SK-N-SH treated with all-trans-retinoic acid at 6 μM for 48 hours (cell line): ENCODE measurements around the gene NOA1.

ENCODE experiments used
- ISL1 ChIP-seq: fragments of 250-450 bp; sonication (Bioruptor Pico); IDR thresholded peaks from 2 replicates; pipeline ENCODE4 v2.1.2; 2022; ENCODE audit warnings: mild to moderate bottlenecking, moderate library complexity
- PPARA ChIP-seq: fragments of 250-450 bp; sonication (Bioruptor Pico); IDR thresholded peaks from 2 replicates; pipeline ENCODE4 v1.5.0; 2020; ENCODE audit warnings: mild to moderate bottlenecking, borderline replicate concordance
- RARB ChIP-seq: fragments of 250-450 bp; sonication (Bioruptor Pico); IDR thresholded peaks from 2 replicates; pipeline ENCODE4 v1.8.0; 2021; ENCODE audit warnings: mild to moderate bottlenecking, moderate library complexity
- TSHZ2 ChIP-seq: fragments of 250-450 bp; sonication (Bioruptor Pico); IDR thresholded peaks from 2 replicates; pipeline ENCODE4 v1.5.0; 2020; ENCODE audit warnings: mild to moderate bottlenecking, moderate library complexity
- TF ChIP-seq, protein P1 (sequence below): fragments of 250-450 bp; sonication (Bioruptor Pico); IDR thresholded peaks from 2 replicates; pipeline ENCODE4 v1.8.0; 2020; ENCODE audit warnings: mild to moderate bottlenecking, moderate library complexity, borderline replicate concordance

- TF ChIP-seq RARB (CRISPR knock-in tag) = no peak
- no peak for TF ChIP-seq TSHZ2 (CRISPR knock-in tag)
- TF ChIP-seq PPARA (CRISPR knock-in tag) = no peak
- TF ChIP-seq ISL1 (CRISPR knock-in tag) = no peak
- TF ChIP-seq, protein P1, sequence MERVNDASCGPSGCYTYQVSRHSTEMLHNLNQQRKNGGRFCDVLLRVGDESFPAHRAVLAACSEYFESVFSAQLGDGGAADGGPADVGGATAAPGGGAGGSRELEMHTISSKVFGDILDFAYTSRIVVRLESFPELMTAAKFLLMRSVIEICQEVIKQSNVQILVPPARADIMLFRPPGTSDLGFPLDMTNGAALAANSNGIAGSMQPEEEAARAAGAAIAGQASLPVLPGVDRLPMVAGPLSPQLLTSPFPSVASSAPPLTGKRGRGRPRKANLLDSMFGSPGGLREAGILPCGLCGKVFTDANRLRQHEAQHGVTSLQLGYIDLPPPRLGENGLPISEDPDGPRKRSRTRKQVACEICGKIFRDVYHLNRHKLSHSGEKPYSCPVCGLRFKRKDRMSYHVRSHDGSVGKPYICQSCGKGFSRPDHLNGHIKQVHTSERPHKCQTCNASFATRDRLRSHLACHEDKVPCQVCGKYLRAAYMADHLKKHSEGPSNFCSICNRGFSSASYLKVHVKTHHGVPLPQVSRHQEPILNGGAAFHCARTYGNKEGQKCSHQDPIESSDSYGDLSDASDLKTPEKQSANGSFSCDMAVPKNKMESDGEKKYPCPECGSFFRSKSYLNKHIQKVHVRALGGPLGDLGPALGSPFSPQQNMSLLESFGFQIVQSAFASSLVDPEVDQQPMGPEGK (CRISPR knock-in tag) = no peak
Observed at GRCh38 chr4:57018980-57019379, 41.6 kb upstream of the NOA1 start.
